DOHH2 (cell line): ENCODE data around the gene AP5S1.
A peak's percentile ranks its signal among the peaks of the same experiment; 100 is the strongest.

Experiments used
- H3F3A ChIP-seq: fragments of 200-600 bp; sonication (generic), shearing (Covaris generic); 2 replicates; pipeline ENCODE4 v1.6.0; 2016; ENCODE audit warnings: antibody characterized with exemption, mild to moderate bottlenecking; ENCODE audit not compliant: control insufficient read depth, insufficient read depth
- H3K27ac ChIP-seq: fragments of 200-600 bp; sonication (generic); 2 replicates; pipeline ENCODE4 v1.5.1; 2014; ENCODE audit warnings: low read depth, mild to moderate bottlenecking, low read length, moderate library complexity
- H3K27me3 ChIP-seq: fragments of 200-600 bp; sonication (generic); 2 replicates; pipeline ENCODE4 v1.6.1; 2014; ENCODE audit warnings: mild to moderate bottlenecking, low read length, mixed read lengths; ENCODE audit not compliant: control insufficient read depth
- H3K36me3 ChIP-seq: fragments of 200-600 bp; sonication (generic); 2 replicates; pipeline ENCODE4 v1.6.1; 2014; ENCODE audit warnings: mild to moderate bottlenecking, low read length, moderate library complexity, mixed read lengths; ENCODE audit not compliant: control insufficient read depth
- H3K4me1 ChIP-seq: fragments of 200-600 bp; sonication (generic); 2 replicates; pipeline ENCODE4 v1.6.1; 2014; ENCODE audit warnings: mild to moderate bottlenecking, low read length, mixed read lengths; ENCODE audit not compliant: control insufficient read depth
- H3K4me2 ChIP-seq: fragments of 200-600 bp; sonication (generic); 2 replicates; pipeline ENCODE4 v1.6.0; 2014; ENCODE audit warnings: mild to moderate bottlenecking, low read length, moderate library complexity
- H3K4me3 ChIP-seq: fragments of 200-600 bp; sonication (generic); 2 replicates; pipeline ENCODE4 v1.5.1; 2014; ENCODE audit warnings: mild to moderate bottlenecking, low read length, mixed read lengths
- H3K79me2 ChIP-seq: fragments of 200-600 bp; sonication (generic); 2 replicates; pipeline ENCODE4 v1.6.1; 2014; ENCODE audit warnings: mild to moderate bottlenecking, low read length, mixed read lengths; ENCODE audit not compliant: control insufficient read depth
- H3K9me2 ChIP-seq: fragments of 200-600 bp; sonication (generic); replicated peaks from 2 replicates; pipeline ENCODE4 v1.6.1; 2014; ENCODE audit warnings: mild to moderate bottlenecking, low read length, mixed read lengths; ENCODE audit not compliant: control insufficient read depth
- H3K9me3 ChIP-seq: fragments of 200-600 bp; sonication (generic); 2 replicates; pipeline ENCODE4 v1.6.1; 2014; ENCODE audit warnings: antibody characterized with exemption, low read length, mixed read lengths; ENCODE audit not compliant: control insufficient read depth, insufficient read depth
- H4K20me1 ChIP-seq: fragments of 200-600 bp; sonication (generic); 2 replicates; pipeline ENCODE4 v1.6.0; 2014; ENCODE audit warnings: low read depth, mild to moderate bottlenecking, antibody characterized with exemption, low read length, moderate library complexity; ENCODE audit not compliant: control insufficient read depth, insufficient read depth
- CTCF ChIP-seq: fragments of 200-600 bp; sonication (generic); IDR thresholded peaks from one replicate; pipeline ENCODE4 v1.5.1; 2014; ENCODE audit warnings: antibody characterized with exemption, mild to moderate bottlenecking, low read depth, low read length; ENCODE audit not compliant: poor library complexity, severe bottlenecking
- EZH2phosphoT487 ChIP-seq: fragments of 200-600 bp; sonication (generic); IDR thresholded peaks from 2 replicates; pipeline ENCODE4 v1.6.1; 2017; ENCODE audit warnings: borderline replicate concordance, mild to moderate bottlenecking, antibody characterized with exemption, low read length, moderate library complexity, mixed read lengths

The AP5S1 gene

DNA sequence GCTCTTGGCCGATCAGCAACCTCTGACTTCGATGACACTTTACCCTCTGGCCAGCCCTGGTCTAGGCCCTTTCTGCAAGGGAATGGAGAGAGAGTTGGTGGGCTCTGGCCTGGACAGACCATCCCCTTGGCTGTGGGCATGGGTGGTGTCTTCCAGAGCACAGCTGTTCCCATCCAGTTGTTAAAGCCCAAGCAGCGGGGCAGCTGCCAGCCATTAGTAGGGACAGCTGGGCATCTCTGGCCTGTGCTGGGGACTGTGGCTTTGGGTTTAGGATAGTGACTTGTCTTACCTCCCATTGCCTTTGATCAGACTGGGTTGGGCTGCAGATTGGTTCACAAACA is 21.5 kb upstream of the AP5S1 start:
- Histone ChIP-seq H3K9me3 (no peaks in the 10 kb centered on the region), H3K9me2 (no peaks in the 10 kb centered on the region), H3K4me3 (peak overlapping the region; percentile 75), H4K20me1 (no peaks in the 10 kb centered on the region), H3K79me2 (peaks cover 26% of the 10 kb centered on the region), H3K27me3 (no peaks in the 10 kb centered on the region), H3K36me3 (peaks cover 49% of the 10 kb centered on the region), H3K4me2 (peak overlapping the region; percentile 83), H3K27ac (peak overlapping the region; percentile 72), H3F3A (peaks cover 11% of the 10 kb centered on the region; the same call in 1 of the 2 replicates), H3K4me1 (peaks cover 57% of the 10 kb centered on the region)
- TF ChIP-seq EZH2phosphoT487 (no peak), CTCF (no peak)

- peaks cover 11% of the 10 kb centered on the region; the same call in 1 of the 2 replicates for H3F3A ChIP-seq
- H3K9me2 ChIP-seq, result no peaks in the 10 kb centered on the region
- TF ChIP-seq CTCF (no peak), EZH2phosphoT487 (no peak)
- H3K27me3 ChIP-seq, result no peaks in the 10 kb centered on the region
- no peaks in the 10 kb centered on the region for H4K20me1 ChIP-seq
- H3K4me1 ChIP-seq, result peaks cover 44% of the 10 kb centered on the region
- peak overlapping the region; percentile 83 for H3K4me2 ChIP-seq
- no peaks in the 10 kb centered on the region for H3K9me3 ChIP-seq
- peaks cover 63% of the 10 kb centered on the region for H3K36me3 ChIP-seq
- peaks cover 26% of the 10 kb centered on the region for H3K79me2 ChIP-seq
- no peak overlapping the region for H3K27ac ChIP-seq
- H3K4me3 ChIP-seq, result peak overlapping the region; percentile 75
These were observed 20.0 kb upstream of the AP5S1 start for GRCh38 chr20:3800256-3800877.

DNA sequence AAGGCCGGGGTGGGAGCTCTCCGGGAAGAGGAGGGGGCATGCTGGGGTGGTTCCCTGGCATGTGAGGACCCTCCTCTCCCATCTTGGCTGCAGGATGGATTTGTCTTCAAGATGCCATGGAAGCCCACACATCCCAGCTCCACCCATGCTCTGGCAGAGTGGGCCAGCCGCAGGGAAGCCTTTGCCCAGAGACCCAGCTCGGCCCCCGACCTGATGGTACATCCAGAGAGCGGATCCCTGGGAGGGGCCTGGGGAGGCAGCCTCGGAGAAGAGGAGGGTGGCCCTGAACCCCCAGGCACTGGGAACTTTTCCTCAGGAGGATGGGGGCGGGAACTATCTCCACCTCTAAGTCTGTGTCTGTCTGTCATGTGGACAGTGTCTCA is 19.5 kb upstream of the AP5S1 start:
- no peaks in the 10 kb centered on the region for H3K9me2 ChIP-seq
- H3K4me2 ChIP-seq, result no peak overlapping the region
- H4K20me1 ChIP-seq, result no peaks in the 10 kb centered on the region
- TF ChIP-seq CTCF (no peak), EZH2phosphoT487 (no peak)
- H3K36me3 ChIP-seq, result peaks cover 68% of the 10 kb centered on the region
- H3K4me3 ChIP-seq, result no peak overlapping the region
- no peaks in the 10 kb centered on the region for H3K27me3 ChIP-seq
- H3K79me2 ChIP-seq, result peaks cover 26% of the 10 kb centered on the region
- peaks cover 39% of the 10 kb centered on the region for H3K4me1 ChIP-seq
- H3K9me3 ChIP-seq, result no peaks in the 10 kb centered on the region
- H3F3A ChIP-seq, result peaks cover 11% of the 10 kb centered on the region; the same call in 1 of the 2 replicates
- H3K27ac ChIP-seq, result no peak overlapping the region
